Measurements from ENCODE around the gene ISLR. TPM values are rescaled to one million over a fixed set of nuclear protein-coding genes. Genes with fewer than 3 reads are reported as not detected.

ISLR gene
- total RNA-seq: not detected
- polyA plus RNA-seq: not detected

GRCh38 chr15:74173380-74174218 is at the start of gene ISLR:
ISLR (plus strand) TSS chr15:74173710; CDS start chr15:74174859, 1,149 bp downstream.
- Mint-ChIP-seq H3K4me3 (no peak within 1 kb of the TSS), H3K9me3 (no peaks in the 10 kb centered on the region), H3K27me3 (peaks cover 5 to 9% of the 10 kb centered on the region in 2 donors), H3K36me3 (no peaks in the 10 kb centered on the region), H3K4me1 (no peaks in the 10 kb centered on the region), H3K27ac (peak within 1 kb of the TSS in 2 of 8 donors; percentile 13 to 47)
- H3K27ac ChIP-seq (ENCODE audit: low read depth, low read length): no peak within 1 kb of the TSS
- ChIA-PET CTCF (no interaction called here), POLR2A (no interaction called here)
- H3K9me3 ChIP-seq (ENCODE audit: low read length): no peaks in the 10 kb centered on the region
- H3K36me3 ChIP-seq (ENCODE audit: insufficient read depth, low read length): no peaks in the 10 kb centered on the region
- DNase-seq: no peak
- no peak within 1 kb of the TSS for H3K4me3 ChIP-seq (ENCODE audit: low read length)
- H3K27me3 ChIP-seq (ENCODE audit: insufficient read depth, low read length, poor library complexity, severe bottlenecking): no peaks in the 10 kb centered on the region
- H3K4me1 ChIP-seq (ENCODE audit: insufficient read depth, low read length): no peaks in the 10 kb centered on the region

GRCh38 chr15:74124196-74124595 is 49.3 kb upstream of the ISLR start:
- H3K4me1 ChIP-seq (ENCODE audit: insufficient read depth, low read length): peaks cover 6% of the 10 kb centered on the region
- no peak for DNase-seq
- H3K36me3 Mint-ChIP-seq: no peaks in the 10 kb centered on the region

GRCh38 chr15:74124759-74125158 is 48.8 kb upstream of the ISLR start:
- no peak for DNase-seq
- no peak overlapping the region for H3K4me3 ChIP-seq (ENCODE audit: low read length)
- H3K9me3 Mint-ChIP-seq: peaks cover 0 to 2% (median 0%) of the 10 kb centered on the region in 5 donors
- H3K4me3 Mint-ChIP-seq: no peak overlapping the region
- ChIA-PET POLR2A (no interaction called here), CTCF (interaction anchor here (5.9 kb wide), 1 partner anchor 197 kb away, joined by 74 read pairs; no protein-coding TSS in a partner anchor)
- no peak overlapping the region for H3K27ac Mint-ChIP-seq
- H3K27me3 ChIP-seq (ENCODE audit: insufficient read depth, low read length, poor library complexity, severe bottlenecking): peaks cover 26% of the 10 kb centered on the region
- H3K36me3 Mint-ChIP-seq: no peaks in the 10 kb centered on the region
- no peaks in the 10 kb centered on the region for H3K36me3 ChIP-seq (ENCODE audit: insufficient read depth, low read length)
- H3K27ac ChIP-seq (ENCODE audit: low read depth, low read length): no peak overlapping the region
- peaks cover 0 to 18% (median 4%) of the 10 kb centered on the region in 3 donors for H3K4me1 Mint-ChIP-seq
- peaks cover 33 to 75% of the 10 kb centered on the region in 2 donors for H3K27me3 Mint-ChIP-seq
- peaks cover 6% of the 10 kb centered on the region for H3K4me1 ChIP-seq (ENCODE audit: insufficient read depth, low read length)
- H3K9me3 ChIP-seq (ENCODE audit: low read length): no peaks in the 10 kb centered on the region

More at GRCh38 chr15:74124196-74124595, 49.3 kb upstream of the ISLR start:
- CTCF ChIA-PET: interaction anchor here (1.6 kb wide), 1 partner anchor 196 kb away, joined by 4 read pairs; no protein-coding TSS in a partner anchor
- POLR2A ChIA-PET: no interaction called here
- H3K27ac ChIP-seq (ENCODE audit: low read depth, low read length): no peak overlapping the region
- H3K27me3 Mint-ChIP-seq: peaks cover 34 to 73% of the 10 kb centered on the region in 2 donors
- H3K27me3 ChIP-seq (ENCODE audit: insufficient read depth, low read length, poor library complexity, severe bottlenecking): peaks cover 21% of the 10 kb centered on the region
- H3K4me3 Mint-ChIP-seq: no peak overlapping the region
- no peaks in the 10 kb centered on the region for H3K9me3 ChIP-seq (ENCODE audit: low read length)
- no peaks in the 10 kb centered on the region for H3K9me3 Mint-ChIP-seq
- H3K4me1 Mint-ChIP-seq: peaks cover 0 to 13% (median 2%) of the 10 kb centered on the region in 3 donors
- H3K36me3 ChIP-seq (ENCODE audit: insufficient read depth, low read length): no peaks in the 10 kb centered on the region
- no peak overlapping the region for H3K4me3 ChIP-seq (ENCODE audit: low read length)
- no peak overlapping the region for H3K27ac Mint-ChIP-seq

GRCh38 chr15:74127255-74127953 is 46.1 kb upstream of the ISLR start:
- H3K27ac ChIP-seq (ENCODE audit: low read depth, low read length): no peak overlapping the region
- no peaks in the 10 kb centered on the region for H3K9me3 ChIP-seq (ENCODE audit: low read length)
- H3K36me3 Mint-ChIP-seq: no peaks in the 10 kb centered on the region
- H3K27ac Mint-ChIP-seq: no peak overlapping the region
- ChIA-PET POLR2A (no interaction called here), CTCF (interaction anchor here (1.2 to 5.9 kb wide), 4 partner anchors 180 to 194 kb away, joined by 3 to 74 read pairs (median 5); no protein-coding TSS in a partner anchor)
- peaks cover 29 to 80% of the 10 kb centered on the region in 2 donors for H3K27me3 Mint-ChIP-seq
- peak; percentile 64 to 83 (median 72) for DNase-seq
- peaks cover 0 to 2% (median 0%) of the 10 kb centered on the region in 5 donors for H3K9me3 Mint-ChIP-seq
- H3K27me3 ChIP-seq (ENCODE audit: insufficient read depth, low read length, poor library complexity, severe bottlenecking): peaks cover 38% of the 10 kb centered on the region
- no peaks in the 10 kb centered on the region for H3K36me3 ChIP-seq (ENCODE audit: insufficient read depth, low read length)
- peak overlapping the region in 5 of 7 donors; percentile 34 to 84 (median 45) for H3K4me3 Mint-ChIP-seq
- peaks cover 0 to 31% (median 7%) of the 10 kb centered on the region in 3 donors for H3K4me1 Mint-ChIP-seq
- H3K4me3 ChIP-seq (ENCODE audit: low read length): no peak overlapping the region
- H3K4me1 ChIP-seq (ENCODE audit: insufficient read depth, low read length): peaks cover 6% of the 10 kb centered on the region

- Histone ChIP-seq H3K4me1 (ENCODE audit: insufficient read depth, low read length) (peaks cover 6% of the 10 kb centered on the region), H3K9me3 (ENCODE audit: low read length) (no peaks in the 10 kb centered on the region), H3K27ac (ENCODE audit: low read depth, low read length) (no peak overlapping the region), H3K36me3 (ENCODE audit: insufficient read depth, low read length) (no peaks in the 10 kb centered on the region), H3K4me3 (ENCODE audit: low read length) (no peak overlapping the region), H3K27me3 (ENCODE audit: insufficient read depth, low read length, poor library complexity, severe bottlenecking) (peaks cover 40% of the 10 kb centered on the region)
- ChIA-PET POLR2A (no interaction called here), CTCF (interaction anchor here (1.0 to 5.9 kb wide), 4 partner anchors 179 to 194 kb away, joined by 3 to 74 read pairs (median 4); no protein-coding TSS in a partner anchor)
- Mint-ChIP-seq H3K4me1 (peaks cover 0 to 35% (median 7%) of the 10 kb centered on the region in 3 donors), H3K9me3 (peaks cover 0 to 2% (median 0%) of the 10 kb centered on the region in 5 donors), H3K36me3 (no peaks in the 10 kb centered on the region), H3K27ac (no peak overlapping the region), H3K27me3 (peaks cover 31 to 79% of the 10 kb centered on the region in 2 donors), H3K4me3 (peak overlapping the region in 5 of 7 donors; percentile 34 to 84 (median 45))
- no peak for DNase-seq
Measured at GRCh38 chr15:74127954-74128784, 45.3 kb upstream of the ISLR start.

GRCh38 chr15:74128785-74129585 is 44.5 kb upstream of the ISLR start:
- Mint-ChIP-seq H3K4me1 (peaks cover 0 to 35% (median 7%) of the 10 kb centered on the region in 3 donors), H3K27me3 (peaks cover 31 to 73% of the 10 kb centered on the region in 2 donors), H3K9me3 (peaks cover 0 to 2% (median 0%) of the 10 kb centered on the region in 5 donors), H3K36me3 (no peaks in the 10 kb centered on the region), H3K4me3 (peak overlapping the region in 2 of 7 donors; percentile 39 to 51), H3K27ac (peak overlapping the region in 1 of 8 donors; percentile 47)
- Histone ChIP-seq H3K4me1 (ENCODE audit: insufficient read depth, low read length) (peaks cover 6% of the 10 kb centered on the region), H3K27ac (ENCODE audit: low read depth, low read length) (no peak overlapping the region), H3K36me3 (ENCODE audit: insufficient read depth, low read length) (no peaks in the 10 kb centered on the region), H3K4me3 (ENCODE audit: low read length) (no peak overlapping the region), H3K27me3 (ENCODE audit: insufficient read depth, low read length, poor library complexity, severe bottlenecking) (peaks cover 36% of the 10 kb centered on the region), H3K9me3 (ENCODE audit: low read length) (no peaks in the 10 kb centered on the region)
- ChIA-PET POLR2A (no interaction called here), CTCF (interaction anchor here (1.0 to 5.9 kb wide), 6 partner anchors 179 to 198 kb away, joined by 3 to 74 read pairs (median 4); no protein-coding TSS in a partner anchor)
- no peak for DNase-seq
